ENCODE results near the gene FPGS.

FPGS gene

GRCh38 chr9:127808347-127809001 is 5.8 kb downstream of the FPGS start:
- Mint-ChIP-seq H3K27ac (peak overlapping the region; percentile 44), H3K4me3 (no peak overlapping the region), H3K27me3 (no peaks in the 10 kb centered on the region), H3K4me1 (ENCODE audit: low read depth) (peaks cover 15% of the 10 kb centered on the region), H3K9me3 (no peaks in the 10 kb centered on the region), H3K36me3 (ENCODE audit: low read depth) (peaks cover 89% of the 10 kb centered on the region)
- no peak for DNase-seq

GRCh38 chr9:127809002-127809539 is 6.4 kb downstream of the FPGS start:
- no peak for DNase-seq
- H3K27me3 Mint-ChIP-seq = no peaks in the 10 kb centered on the region
- peaks cover 11% of the 10 kb centered on the region for H3K4me1 Mint-ChIP-seq (ENCODE audit: low read depth)
- peaks cover 90% of the 10 kb centered on the region for H3K36me3 Mint-ChIP-seq (ENCODE audit: low read depth)
- no peak overlapping the region for H3K4me3 Mint-ChIP-seq
- no peaks in the 10 kb centered on the region for H3K9me3 Mint-ChIP-seq
- H3K27ac Mint-ChIP-seq = peak overlapping the region; percentile 44

GRCh38 chr9:127809540-127810377 is 7.1 kb downstream of the FPGS start:
- peaks cover 90% of the 10 kb centered on the region for H3K36me3 Mint-ChIP-seq (ENCODE audit: low read depth)
- H3K4me1 Mint-ChIP-seq (ENCODE audit: low read depth) = peaks cover 5% of the 10 kb centered on the region
- no peaks in the 10 kb centered on the region for H3K9me3 Mint-ChIP-seq
- H3K4me3 Mint-ChIP-seq = no peak overlapping the region
- H3K27me3 Mint-ChIP-seq = no peaks in the 10 kb centered on the region
- DNase-seq = no peak
- no peak overlapping the region for H3K27ac Mint-ChIP-seq

GRCh38 chr9:127810378-127811187 is 7.9 kb downstream of the FPGS start:
- H3K36me3 Mint-ChIP-seq (ENCODE audit: low read depth) = peaks cover 89% of the 10 kb centered on the region
- no peak overlapping the region for H3K27ac Mint-ChIP-seq
- peaks cover 5% of the 10 kb centered on the region for H3K4me1 Mint-ChIP-seq (ENCODE audit: low read depth)
- DNase-seq = no peak
- H3K4me3 Mint-ChIP-seq = no peak overlapping the region
- no peaks in the 10 kb centered on the region for H3K9me3 Mint-ChIP-seq
- H3K27me3 Mint-ChIP-seq = no peaks in the 10 kb centered on the region

GRCh38 chr9:127812011-127812410 is 9.3 kb downstream of the FPGS start:
- Mint-ChIP-seq H3K27ac (peak overlapping the region; percentile 47), H3K4me3 (no peak overlapping the region), H3K4me1 (ENCODE audit: low read depth) (no peaks in the 10 kb centered on the region), H3K36me3 (ENCODE audit: low read depth) (peaks cover 87% of the 10 kb centered on the region), H3K27me3 (no peaks in the 10 kb centered on the region), H3K9me3 (no peaks in the 10 kb centered on the region)
- DNase-seq = no peak

- H3K36me3 Mint-ChIP-seq (ENCODE audit: low read depth) = peaks cover 87% of the 10 kb centered on the region
- no peaks in the 10 kb centered on the region for H3K4me1 Mint-ChIP-seq (ENCODE audit: low read depth)
- no peaks in the 10 kb centered on the region for H3K27me3 Mint-ChIP-seq
- no peak for DNase-seq
- no peaks in the 10 kb centered on the region for H3K9me3 Mint-ChIP-seq
- no peak overlapping the region for H3K4me3 Mint-ChIP-seq
- H3K27ac Mint-ChIP-seq = peak overlapping the region; percentile 38
Measured at GRCh38 chr9:127812936-127813675, 10.4 kb downstream of the FPGS start.

- Mint-ChIP-seq H3K4me1 (ENCODE audit: low read depth) (no peaks in the 10 kb centered on the region), H3K36me3 (ENCODE audit: low read depth) (peaks cover 87% of the 10 kb centered on the region), H3K4me3 (no peak overlapping the region), H3K9me3 (no peaks in the 10 kb centered on the region), H3K27ac (no peak overlapping the region), H3K27me3 (no peaks in the 10 kb centered on the region)
- no peak for DNase-seq
Measured at GRCh38 chr9:127813686-127814226, 11.1 kb downstream of the FPGS start.

GRCh38 chr9:127814619-127815511 is 12.2 kb downstream of the FPGS start:
- Mint-ChIP-seq H3K4me3 (no peak overlapping the region), H3K9me3 (no peaks in the 10 kb centered on the region), H3K27me3 (no peaks in the 10 kb centered on the region), H3K36me3 (ENCODE audit: low read depth) (peaks cover 89% of the 10 kb centered on the region), H3K4me1 (ENCODE audit: low read depth) (no peaks in the 10 kb centered on the region), H3K27ac (peak overlapping the region; percentile 44)
- no peak for DNase-seq

GRCh38 chr9:127815512-127816361 is 13.1 kb downstream of the FPGS start:
- DNase-seq = no peak
- H3K36me3 Mint-ChIP-seq (ENCODE audit: low read depth) = peaks cover 84% of the 10 kb centered on the region
- H3K27me3 Mint-ChIP-seq = no peaks in the 10 kb centered on the region

GRCh38 chr9:127816362-127816725 is 13.7 kb downstream of the FPGS start:
- Mint-ChIP-seq H3K4me1 (ENCODE audit: low read depth) (no peaks in the 10 kb centered on the region), H3K27me3 (no peaks in the 10 kb centered on the region), H3K4me3 (no peak overlapping the region), H3K9me3 (no peaks in the 10 kb centered on the region), H3K27ac (peak overlapping the region; percentile 18), H3K36me3 (ENCODE audit: low read depth) (peaks cover 85% of the 10 kb centered on the region)
- DNase-seq = no peak

More at GRCh38 chr9:127815512-127816361, 13.1 kb downstream of the FPGS start:
- Mint-ChIP-seq H3K27ac (peak overlapping the region; percentile 44), H3K9me3 (no peaks in the 10 kb centered on the region), H3K4me3 (no peak overlapping the region), H3K4me1 (ENCODE audit: low read depth) (no peaks in the 10 kb centered on the region)

GRCh38 chr9:127816728-127817127 is 14.0 kb downstream of the FPGS start:
- no peaks in the 10 kb centered on the region for H3K27me3 Mint-ChIP-seq
- peaks cover 81% of the 10 kb centered on the region for H3K36me3 Mint-ChIP-seq (ENCODE audit: low read depth)
- no peak overlapping the region for H3K4me3 Mint-ChIP-seq
- no peak overlapping the region for H3K27ac Mint-ChIP-seq
- no peaks in the 10 kb centered on the region for H3K4me1 Mint-ChIP-seq (ENCODE audit: low read depth)
- H3K9me3 Mint-ChIP-seq = no peaks in the 10 kb centered on the region
- no peak for DNase-seq

GRCh38 chr9:127817881-127818434 is 15.3 kb downstream of the FPGS start:
- H3K27me3 Mint-ChIP-seq = no peaks in the 10 kb centered on the region
- H3K4me3 Mint-ChIP-seq = no peak overlapping the region
- H3K4me1 Mint-ChIP-seq (ENCODE audit: low read depth) = no peaks in the 10 kb centered on the region
- peak overlapping the region; percentile 57 for H3K27ac Mint-ChIP-seq
- H3K36me3 Mint-ChIP-seq (ENCODE audit: low read depth) = peaks cover 69% of the 10 kb centered on the region
- no peaks in the 10 kb centered on the region for H3K9me3 Mint-ChIP-seq
- DNase-seq = no peak
